Stimulated activated naive CD8-positive, alpha-beta T cell treated with anti-CD3 and anti-CD28 coated beads, Interleukin-15, amount 100 ng/mL, for 72 hours (primary cell): ENCODE results near the gene CAP2.
"Not testable (repeated sequence)": the region's sequence is repeated elsewhere in the genome, so short reads cannot be mapped to it uniquely, and the experiment has no call there.

Experiments used
- ATAC-seq: fragments of 150-1000 bp; cut with Tn5 transposase; 2 replicates; pipeline ENCODE4 v1.10.0; 2021; ENCODE audit warnings: mild to moderate bottlenecking, moderate library complexity
- DNase-seq, 2 donors: peaks; one replicate each; pipeline ENCODE4 v3.0.0; 2021 to 2022
- H3K27ac Mint-ChIP-seq, 2 donors: one replicate each; pipeline ENCODE4 v1.8.0; 2022; ENCODE audit warnings: mild to moderate bottlenecking in 2 of 2, mixed read lengths in 2 of 2, moderate library complexity in 2 of 2
- H3K27me3 Mint-ChIP-seq: one replicate; pipeline ENCODE4 v1.8.0; 2022; ENCODE audit warnings: mixed read lengths
- H3K4me1 Mint-ChIP-seq: one replicate; pipeline ENCODE4 v1.8.0; 2022; ENCODE audit warnings: mild to moderate bottlenecking, mixed read lengths
- H3K4me3 Mint-ChIP-seq, 2 donors: one replicate each; pipeline ENCODE4 v1.8.0; 2022; ENCODE audit warnings: mild to moderate bottlenecking in 2 of 2, mixed read lengths in 2 of 2, moderate library complexity in 1 of 2
- H3K9me3 Mint-ChIP-seq, 2 donors: one replicate each; pipeline ENCODE4 v1.8.0; 2022; ENCODE audit warnings: mixed read lengths in 2 of 2

Gene CAP2

DNA sequence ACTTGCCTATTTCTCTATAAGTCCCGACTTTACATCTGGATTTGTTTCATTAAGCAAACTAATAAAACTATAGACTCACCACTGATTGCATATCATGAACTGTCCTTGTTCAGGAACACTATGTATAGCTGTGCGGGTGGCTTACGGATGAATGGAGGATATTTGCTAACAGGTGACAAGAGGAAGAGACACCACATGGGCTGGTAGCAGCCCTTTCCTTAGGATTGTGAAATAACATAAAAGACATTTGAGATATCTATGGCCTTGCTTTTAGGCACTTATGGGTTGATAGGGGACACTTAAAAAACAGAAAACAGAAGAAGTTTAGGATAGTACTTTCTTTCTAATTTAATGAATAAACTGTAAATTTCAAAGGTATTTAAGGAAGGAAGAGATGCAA, 5.0 kb upstream of the CAP2 start:
- peaks cover 4% of the 10 kb centered on the region for H3K4me1 Mint-ChIP-seq
- DNase-seq (no peak), ATAC-seq (no peak)
- no peaks in the 10 kb centered on the region for H3K9me3 Mint-ChIP-seq
- H3K27ac Mint-ChIP-seq = no peak overlapping the region
- no peak overlapping the region for H3K4me3 Mint-ChIP-seq
- peaks cover 32% of the 10 kb centered on the region for H3K27me3 Mint-ChIP-seq

- Mint-ChIP-seq H3K9me3 (no peaks in the 10 kb centered on the region), H3K4me1 (peaks cover 9% of the 10 kb centered on the region), H3K27ac (no peak overlapping the region), H3K4me3 (no peak overlapping the region), H3K27me3 (peaks cover 39% of the 10 kb centered on the region)
- ATAC-seq = no peak
- no peak for DNase-seq
Observed at GRCh38 chr6:17389274-17389847, 4.0 kb upstream of the CAP2 start.

DNA sequence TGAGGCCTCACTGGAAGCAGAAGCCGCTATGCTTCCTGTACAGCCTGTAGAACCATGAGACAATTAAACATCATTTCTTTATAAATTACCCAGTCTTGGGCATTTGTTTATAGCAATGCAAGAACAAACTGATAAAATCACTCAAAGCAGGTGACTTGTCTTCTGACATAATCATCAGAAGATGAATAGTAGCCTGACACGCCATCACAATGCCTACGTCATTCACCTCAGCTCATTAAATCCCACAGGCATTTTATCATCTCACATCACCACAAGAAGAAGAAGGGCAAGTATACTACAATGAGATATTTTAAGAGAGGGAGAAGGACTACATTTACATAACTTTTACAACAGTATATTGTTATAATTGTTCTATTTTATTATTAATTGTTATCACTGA, 3.1 kb upstream of the CAP2 start:
- DNase-seq = no peak
- no peak overlapping the region for H3K27ac Mint-ChIP-seq
- H3K4me3 Mint-ChIP-seq = no peak overlapping the region
- ATAC-seq = no peak
- H3K9me3 Mint-ChIP-seq = no peaks in the 10 kb centered on the region
- peaks cover 9% of the 10 kb centered on the region for H3K4me1 Mint-ChIP-seq
- H3K27me3 Mint-ChIP-seq = peaks cover 39% of the 10 kb centered on the region

DNA sequence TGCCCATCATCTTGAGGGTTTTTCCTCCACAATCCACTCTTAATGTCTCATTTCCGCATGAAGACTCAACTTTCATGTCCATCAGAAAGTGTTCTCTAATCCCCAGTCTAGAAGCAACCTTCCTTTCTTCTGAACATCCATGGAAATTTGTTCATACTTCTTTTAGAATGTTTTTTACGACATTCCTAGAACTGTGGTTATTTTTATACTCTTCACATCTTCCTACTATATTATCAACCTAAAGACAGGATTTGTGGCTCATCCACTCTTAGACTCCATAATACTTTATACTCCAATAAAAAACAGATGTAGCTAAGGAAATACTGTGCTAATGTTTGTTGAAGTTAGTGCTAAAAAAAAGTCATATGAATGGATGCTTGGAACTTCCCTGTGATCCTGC, 1.4 kb upstream of the CAP2 start:
- H3K4me3 Mint-ChIP-seq = no peak overlapping the region
- ATAC-seq (no peak), DNase-seq (no peak)
- H3K9me3 Mint-ChIP-seq = no peaks in the 10 kb centered on the region
- H3K27ac Mint-ChIP-seq = no peak overlapping the region
- peaks cover 46% of the 10 kb centered on the region for H3K27me3 Mint-ChIP-seq
- peaks cover 9% of the 10 kb centered on the region for H3K4me1 Mint-ChIP-seq

DNA sequence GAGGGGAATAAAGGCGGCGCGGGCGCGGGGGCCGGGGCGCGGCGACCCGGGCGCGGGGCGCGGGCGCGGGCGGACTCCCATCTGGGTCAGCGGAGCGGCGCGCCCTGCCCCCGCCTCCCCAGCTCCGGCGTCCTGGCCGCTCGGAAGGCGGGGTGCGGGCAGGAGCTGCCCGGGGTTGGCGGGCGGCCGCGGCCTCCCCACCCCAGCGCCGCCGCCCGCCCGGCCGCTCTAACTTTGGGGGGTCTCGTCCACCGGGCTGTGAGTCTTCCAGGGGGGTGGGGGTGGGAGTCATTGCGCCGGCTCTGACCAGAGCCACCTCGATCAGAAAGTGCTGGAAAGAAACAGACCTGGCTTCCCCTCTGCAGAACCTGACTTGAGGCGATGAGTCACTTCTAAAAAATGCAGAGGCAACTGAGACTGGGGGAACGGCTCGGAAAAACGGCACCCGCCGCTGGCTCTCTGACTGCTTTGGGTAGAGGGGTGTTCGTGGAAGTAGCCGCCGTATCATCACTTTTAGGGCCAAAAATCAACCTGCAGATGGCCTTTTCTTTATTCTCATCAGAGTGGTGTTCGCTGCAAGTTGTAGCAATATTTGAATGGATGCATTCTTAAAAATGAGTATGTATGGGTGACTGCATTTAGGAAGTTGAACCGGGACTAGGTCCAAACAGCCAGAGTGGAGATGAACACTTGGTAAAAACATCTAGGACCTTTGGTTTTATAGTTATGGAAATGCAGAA, 667 bp downstream of the CAP2 start:
- ATAC-seq (peak; percentile 46), DNase-seq (peak in 1 of 2 donors; percentile 3)
- Mint-ChIP-seq H3K27ac (no peak overlapping the region), H3K27me3 (peaks cover 59% of the 10 kb centered on the region), H3K9me3 (no peaks in the 10 kb centered on the region), H3K4me3 (peak overlapping the region; percentile 72 to 75), H3K4me1 (peaks cover 9% of the 10 kb centered on the region)

DNA sequence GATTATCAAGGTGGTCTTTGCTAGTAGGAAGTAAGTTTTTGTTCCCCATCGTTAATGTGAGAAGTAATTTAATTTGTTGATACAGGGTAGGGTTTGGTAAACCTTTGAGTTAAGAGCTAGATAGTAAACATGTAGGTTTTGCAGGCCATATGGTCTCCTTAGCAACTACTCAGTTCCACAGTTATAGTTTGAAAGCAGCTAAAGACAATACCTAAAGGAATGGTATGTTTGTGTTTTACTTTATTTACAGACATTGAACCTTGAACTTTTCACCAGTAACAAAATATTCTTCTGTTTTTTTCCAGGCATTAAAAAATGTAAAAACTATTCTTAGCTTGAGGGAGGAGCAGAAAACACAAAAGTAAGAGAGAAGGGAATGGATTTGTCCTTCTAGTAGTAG, 1.7 kb downstream of the CAP2 start:
- no peaks in the 10 kb centered on the region for H3K9me3 Mint-ChIP-seq
- H3K27ac Mint-ChIP-seq = no peak overlapping the region
- H3K27me3 Mint-ChIP-seq = peaks cover 63% of the 10 kb centered on the region
- no peak overlapping the region for H3K4me3 Mint-ChIP-seq
- DNase-seq (no peak), ATAC-seq (no peak)
- peaks cover 9% of the 10 kb centered on the region for H3K4me1 Mint-ChIP-seq

- DNase-seq = no peak
- no peak overlapping the region for H3K27ac Mint-ChIP-seq
- H3K27me3 Mint-ChIP-seq = peaks cover 56% of the 10 kb centered on the region
- H3K4me1 Mint-ChIP-seq = peaks cover 9% of the 10 kb centered on the region
- no peak for ATAC-seq
- no peaks in the 10 kb centered on the region for H3K9me3 Mint-ChIP-seq
- no peak overlapping the region for H3K4me3 Mint-ChIP-seq
Observed at GRCh38 chr6:17396256-17396655, 2.9 kb downstream of the CAP2 start.

DNA sequence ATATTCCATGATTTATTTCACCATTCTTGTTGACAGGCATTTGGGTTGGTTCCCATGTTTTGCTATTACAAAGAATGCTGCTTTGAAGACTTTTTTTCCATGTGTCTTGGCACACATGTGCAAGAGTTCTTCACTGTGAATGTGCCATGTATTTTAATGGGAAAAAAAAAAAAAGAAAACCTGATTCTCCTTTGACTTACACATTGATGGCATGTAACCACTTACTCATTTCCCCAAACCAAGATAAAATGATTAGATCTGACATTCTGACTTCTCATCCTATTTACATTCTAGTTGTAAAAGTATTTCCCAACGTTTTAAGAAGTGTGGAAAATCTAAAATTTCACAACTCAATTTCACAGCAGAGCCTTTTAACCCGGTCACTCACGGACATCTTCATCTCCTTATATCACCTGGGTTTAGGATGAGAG, 4.4 kb downstream of the CAP2 start:
- ATAC-seq = no peak
- H3K27me3 Mint-ChIP-seq = peaks cover 51% of the 10 kb centered on the region

DNA sequence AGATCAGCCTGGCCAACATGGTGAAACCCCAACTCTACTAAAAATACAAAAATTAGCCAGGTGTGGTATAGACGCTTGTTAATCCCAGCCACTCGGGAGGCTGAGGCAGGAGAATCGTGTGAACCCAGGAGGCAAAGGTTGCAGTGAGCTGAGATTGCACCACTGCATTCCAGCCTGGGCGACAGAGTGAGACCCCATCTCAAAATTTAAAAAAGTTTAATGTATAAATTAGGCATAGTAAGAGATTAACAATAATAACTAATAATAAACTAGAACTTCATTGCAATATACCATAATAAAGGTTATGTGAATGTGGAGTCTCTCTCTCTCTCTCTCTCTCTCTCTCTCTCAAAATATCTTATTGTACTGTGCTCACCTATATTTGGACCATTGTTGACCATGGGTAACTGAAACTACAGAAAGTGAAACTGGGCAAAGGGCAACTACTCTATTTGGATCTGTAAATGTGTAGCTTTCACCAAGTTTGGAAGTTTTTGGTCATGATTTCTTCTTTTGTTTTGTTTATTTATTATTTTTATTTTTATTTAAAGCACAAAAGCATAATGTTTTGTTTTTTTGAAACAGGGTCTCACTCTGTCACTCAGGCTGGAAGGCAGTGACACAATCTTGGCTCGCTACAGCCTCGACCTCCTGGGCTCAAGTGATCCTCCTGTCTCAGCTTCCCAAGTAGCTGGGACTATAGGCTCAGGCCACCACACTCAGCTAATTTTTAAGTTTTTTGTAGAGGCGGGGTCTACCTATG, 12.0 kb downstream of the CAP2 start:
- ATAC-seq, DNase-seq, H3K27ac Mint-ChIP-seq, H3K9me3 Mint-ChIP-seq, H3K27me3 Mint-ChIP-seq, H3K4me1 Mint-ChIP-seq, H3K4me3 Mint-ChIP-seq: not testable (repeated sequence)

More for the DNA sequence above, 4.4 kb downstream of the CAP2 start:
- H3K4me1 Mint-ChIP-seq = peaks cover 9% of the 10 kb centered on the region
- H3K27ac Mint-ChIP-seq = no peak overlapping the region
- no peak overlapping the region for H3K4me3 Mint-ChIP-seq
- no peaks in the 10 kb centered on the region for H3K9me3 Mint-ChIP-seq
- DNase-seq = no peak

DNA sequence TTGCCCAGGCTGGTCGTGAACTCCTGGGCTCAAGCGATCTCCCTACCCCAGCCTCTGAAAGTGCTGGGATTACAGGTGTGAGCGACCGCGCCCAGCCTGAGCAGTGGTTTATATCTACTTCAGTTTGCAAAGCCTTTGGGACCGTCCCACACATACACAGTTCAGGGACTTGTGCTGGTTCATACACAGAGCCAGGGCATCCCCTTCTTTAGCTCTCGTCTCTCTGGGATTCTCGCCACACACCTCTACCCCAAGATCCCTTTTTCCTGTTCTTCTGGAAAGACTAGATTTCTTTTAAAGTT, 12.5 kb downstream of the CAP2 start:
- Mint-ChIP-seq H3K27ac (no peak overlapping the region), H3K9me3 (peaks cover 0 to 7% of the 10 kb centered on the region in 2 donors), H3K27me3 (peaks cover 6% of the 10 kb centered on the region), H3K4me1 (no peaks in the 10 kb centered on the region), H3K4me3 (no peak overlapping the region)
- ATAC-seq (no peak), DNase-seq (no peak)

GRCh38 chr6:17408081-17408480, 14.7 kb downstream of the CAP2 start:
- DNase-seq = no peak
- H3K4me1 Mint-ChIP-seq = no peaks in the 10 kb centered on the region
- H3K27ac Mint-ChIP-seq = peak overlapping the region in 1 of 2 donors; percentile 8
- H3K9me3 Mint-ChIP-seq = peaks cover 0 to 7% of the 10 kb centered on the region in 2 donors
- H3K27me3 Mint-ChIP-seq = no peaks in the 10 kb centered on the region
- H3K4me3 Mint-ChIP-seq = no peak overlapping the region
- ATAC-seq = no peak

DNA sequence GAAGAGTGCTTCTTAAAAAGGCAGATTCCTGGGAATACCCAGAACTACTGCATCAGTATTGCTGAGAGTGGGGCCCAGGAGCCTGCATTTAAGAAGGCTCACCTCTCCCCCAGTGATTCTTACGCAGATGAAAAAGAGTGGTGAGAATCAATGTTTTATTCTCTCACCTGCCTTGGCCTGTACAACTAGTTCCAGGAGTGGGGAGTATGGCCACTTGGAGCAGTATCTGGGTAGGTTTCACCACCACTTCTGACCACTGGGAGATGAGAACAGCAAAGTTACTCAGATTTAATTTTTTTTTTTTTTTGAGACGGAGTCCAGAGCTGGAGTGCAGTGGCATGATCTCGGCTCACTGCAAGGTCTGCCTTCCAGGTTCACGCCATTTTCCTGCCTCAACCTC, 16.9 kb downstream of the CAP2 start:
- Mint-ChIP-seq H3K4me1 (no peaks in the 10 kb centered on the region), H3K4me3 (no peak overlapping the region), H3K27ac (no peak overlapping the region), H3K9me3 (peaks cover 0 to 7% of the 10 kb centered on the region in 2 donors), H3K27me3 (no peaks in the 10 kb centered on the region)
- DNase-seq = no peak
- no peak for ATAC-seq

DNA sequence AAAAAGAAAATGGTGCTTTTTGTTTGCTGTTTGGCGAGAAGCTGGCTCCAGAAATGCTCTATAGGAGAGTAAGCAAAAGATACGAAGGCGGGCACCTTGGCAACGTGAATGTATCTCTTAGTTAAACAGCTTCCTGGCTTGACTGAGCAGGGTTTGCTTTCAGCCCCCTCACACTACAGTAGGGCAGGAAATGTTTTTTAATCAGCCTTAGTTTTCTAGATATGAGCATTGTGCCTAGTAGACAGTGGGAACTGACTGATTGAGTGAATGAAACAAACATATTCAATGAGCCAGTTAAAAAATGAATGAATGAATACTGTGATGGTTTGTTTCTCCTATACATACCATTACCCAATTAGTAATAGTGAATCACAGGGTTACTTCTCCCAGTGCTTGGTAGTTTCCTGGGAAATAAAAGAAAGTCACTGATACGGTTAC, 19.9 kb downstream of the CAP2 start:
- DNase-seq (no peak), ATAC-seq (no peak)
- Mint-ChIP-seq H3K9me3 (peaks cover 0 to 7% of the 10 kb centered on the region in 2 donors), H3K27ac (peak overlapping the region in 1 of 2 donors; percentile 19), H3K27me3 (peaks cover 27% of the 10 kb centered on the region), H3K4me3 (no peak overlapping the region), H3K4me1 (no peaks in the 10 kb centered on the region)

DNA sequence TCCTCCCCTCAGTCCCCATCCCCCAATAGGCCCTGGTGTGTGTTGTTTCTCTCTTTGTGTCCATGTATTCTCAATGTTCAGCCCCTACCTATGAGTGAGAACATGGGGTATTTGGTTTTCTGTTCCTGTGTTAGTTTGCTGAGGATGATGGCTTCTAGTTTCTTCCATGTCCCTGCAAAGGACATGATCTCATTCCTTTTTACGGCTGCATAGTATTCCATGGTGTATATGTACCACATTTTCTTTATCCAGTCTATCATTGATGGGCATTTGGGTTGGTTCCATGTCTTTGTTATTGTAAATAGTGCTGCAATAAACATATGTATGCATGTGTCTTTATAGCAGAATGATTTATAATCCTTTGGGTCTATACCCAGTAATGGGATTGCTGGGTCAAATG, 21.0 kb downstream of the CAP2 start:
- H3K4me3 Mint-ChIP-seq, H3K4me1 Mint-ChIP-seq, ATAC-seq, H3K27ac Mint-ChIP-seq, DNase-seq, H3K9me3 Mint-ChIP-seq: not testable (repeated sequence)
- peaks cover 27% of the 10 kb centered on the region for H3K27me3 Mint-ChIP-seq

- no peak overlapping the region for H3K4me3 Mint-ChIP-seq
Observed at GRCh38 chr6:17415321-17415720, 21.9 kb downstream of the CAP2 start.

GRCh38 chr6:17416806-17417205, 23.4 kb downstream of the CAP2 start:
- H3K9me3 Mint-ChIP-seq = no peaks in the 10 kb centered on the region
- H3K27ac Mint-ChIP-seq = no peak overlapping the region
- no peak overlapping the region for H3K4me3 Mint-ChIP-seq
- H3K27me3 Mint-ChIP-seq = peaks cover 35% of the 10 kb centered on the region
- H3K4me1 Mint-ChIP-seq = no peaks in the 10 kb centered on the region
- ATAC-seq (no peak), DNase-seq (no peak)

More at GRCh38 chr6:17415321-17415720, 21.9 kb downstream of the CAP2 start:
- DNase-seq (no peak), ATAC-seq (no peak)
- H3K27me3 Mint-ChIP-seq = peaks cover 31% of the 10 kb centered on the region
- H3K4me1 Mint-ChIP-seq = no peaks in the 10 kb centered on the region
- H3K27ac Mint-ChIP-seq = no peak overlapping the region
- H3K9me3 Mint-ChIP-seq = no peaks in the 10 kb centered on the region
